ENCODE results near the gene CHD6.
A peak's percentile ranks its signal among the peaks of the same experiment; 100 is the strongest.

The CHD6 gene

GRCh38 chr20:41355598-41356203 lies 262.5 kb downstream of the CHD6 start:
- H3K4me3 ChIP-seq (ENCODE audit: low read depth, low read length), result no peak overlapping the region
- H3K27ac ChIP-seq (ENCODE audit: extremely low read depth, low read depth, low read length), result no peak overlapping the region
- TF ChIP-seq YY2 (tag by site-specific recombination; IDR thresholded peaks at IDR 0.05) (no peak), ZNF391 (tag by site-specific recombination; IDR thresholded peaks at IDR 0.05; ENCODE audit: borderline replicate concordance, low read depth) (no peak), ZNF837 (tag by site-specific recombination; IDR thresholded peaks at IDR 0.05) (no peak), ZNF140 (tag by site-specific recombination; IDR thresholded peaks at IDR 0.05) (no peak), ZSCAN4 (tag by site-specific recombination; IDR thresholded peaks at IDR 0.05) (no peak), EGR2 (tag by site-specific recombination; IDR thresholded peaks at IDR 0.05; ENCODE audit: low read depth) (peak; percentile 50; the same call in 1 of the 2 replicates), PRDM2 (tag by site-specific recombination; IDR thresholded peaks at IDR 0.05; ENCODE audit: borderline replicate concordance) (no peak), ZNF280D (tag by site-specific recombination; IDR thresholded peaks at IDR 0.05) (no peak), SP2 (tag by site-specific recombination; IDR thresholded peaks at IDR 0.05) (0 out of 2 replicates have a peak, but pooled peaks have one; percentile 5), ZNF341 (tag by site-specific recombination; IDR thresholded peaks at IDR 0.05; ENCODE audit: low read depth) (no peak)
- no peaks in the 10 kb centered on the region for H3K9me3 ChIP-seq (ENCODE audit: control insufficient read depth, insufficient read depth, low read depth, low read length)
- POLR2A ChIA-PET, result no interaction called here
- peaks cover 0 to 80% of the 10 kb centered on the region in 2 experiments; a peak in 2 of 3 replicates for H3K36me3 ChIP-seq (ENCODE audit: control insufficient read depth in 2 of 2, insufficient read depth in 1 of 2, low read length in 2 of 2)
- CTCF ChIA-PET, result interaction anchor here (0.6 to 1.0 kb wide), 2 partner anchors 238 to 342 kb away, joined by 3 read pairs; no protein-coding TSS in a partner anchor
- H3K4me1 ChIP-seq (ENCODE audit: control insufficient read depth, insufficient read depth, low read length), result no peaks in the 10 kb centered on the region

- ChIA-PET CTCF (interaction anchor here (1.0 kb wide), 1 partner anchor 343 kb away, joined by 3 read pairs; no protein-coding TSS in a partner anchor), POLR2A (no interaction called here)
- Histone ChIP-seq H3K4me3 (ENCODE audit: low read depth, low read length) (no peak overlapping the region), H3K9me3 (ENCODE audit: control insufficient read depth, insufficient read depth, low read depth, low read length) (no peaks in the 10 kb centered on the region), H3K27ac (ENCODE audit: extremely low read depth, low read depth, low read length) (no peak overlapping the region), H3K4me1 (ENCODE audit: control insufficient read depth, insufficient read depth, low read length) (no peaks in the 10 kb centered on the region), H3K36me3 (ENCODE audit: control insufficient read depth in 2 of 2, insufficient read depth in 1 of 2, low read length in 2 of 2) (peaks cover 0 to 81% of the 10 kb centered on the region in 2 experiments; a peak in 2 of 3 replicates)
- TF ChIP-seq ZNF548 (tag by site-specific recombination; IDR thresholded peaks at IDR 0.05), result no peak
- no peak for TF ChIP-seq ZNF707 (tag by site-specific recombination; IDR thresholded peaks at IDR 0.05)
- TF ChIP-seq ZNF658 (tag by site-specific recombination; IDR thresholded peaks at IDR 0.05), result no peak
- no peak for TF ChIP-seq ZNF704 (tag by site-specific recombination; IDR thresholded peaks at IDR 0.05)
Observed at GRCh38 chr20:41355192-41355591, 263.0 kb downstream of the CHD6 start.
